HUES6 (cell line): ENCODE measurements around the gene UBP1.
A peak's percentile ranks its signal among the peaks of the same experiment; 100 is the strongest.
"Not testable (repeated sequence)": the region's sequence is repeated elsewhere in the genome, so short reads cannot be mapped to it uniquely, and the experiment has no call there.

Experiments
- H3K27ac ChIP-seq: 2 replicates; pipeline ENCODE4 v1.7.0; 2013; ENCODE audit warnings: low read depth, mild to moderate bottlenecking, low read length, inconsistent platforms
- H3K27me3 ChIP-seq: 2 replicates; pipeline ENCODE4 v1.6.1; 2013; ENCODE audit warnings: low read length; ENCODE audit not compliant: control insufficient read depth, insufficient read depth
- H3K36me3 ChIP-seq: 2 replicates; pipeline ENCODE4 v1.6.1; 2013; ENCODE audit warnings: low read length; ENCODE audit not compliant: control insufficient read depth, insufficient read depth
- H3K4me1 ChIP-seq: 2 replicates; pipeline ENCODE4 v1.6.1; 2013; ENCODE audit warnings: low read length; ENCODE audit not compliant: control insufficient read depth, insufficient read depth
- H3K4me3 ChIP-seq: 2 replicates; pipeline ENCODE4 v1.5.1; 2013; ENCODE audit warnings: low read depth, low read length
- H3K9ac ChIP-seq: one replicate; pipeline ENCODE4 v1.6.1; 2013; ENCODE audit warnings: mild to moderate bottlenecking, low read length
- H3K9me3 ChIP-seq: 2 replicates; pipeline ENCODE4 v1.6.1; 2013; ENCODE audit warnings: low read depth, low read length; ENCODE audit not compliant: control insufficient read depth, insufficient read depth

The UBP1 gene

GRCh38 chr3:33440328-33441224, at the start of gene UBP1:
UBP1 (minus strand) TSS chr3:33440405; CDS start chr3:33439848, 557 bp downstream.
- H3K4me1 ChIP-seq = peaks cover 19% of the 10 kb centered on the region; the same call in 1 of the 2 replicates
- H3K4me3 ChIP-seq = peak within 1 kb of the TSS; percentile 84
- H3K27ac ChIP-seq = peak within 1 kb of the TSS; percentile 97
- H3K27me3 ChIP-seq = no peaks in the 10 kb centered on the region
- no peaks in the 10 kb centered on the region for H3K36me3 ChIP-seq
- peak within 1 kb of the TSS; percentile 96 for H3K9ac ChIP-seq
- H3K9me3 ChIP-seq = no peaks in the 10 kb centered on the region

GRCh38 chr3:33488683-33489082, 48.5 kb upstream of the UBP1 start:
- Histone ChIP-seq H3K27me3 (no peaks in the 10 kb centered on the region), H3K36me3 (no peaks in the 10 kb centered on the region), H3K9ac (no peak overlapping the region), H3K9me3 (peaks cover 7% of the 10 kb centered on the region; the same call in 1 of the 2 replicates), H3K27ac (no peak overlapping the region), H3K4me1 (0 out of 2 replicates have a peak, but pooled peaks cover 5% of the 10 kb centered on the region), H3K4me3 (no peak overlapping the region)

- H3K9me3 ChIP-seq = peaks cover 7% of the 10 kb centered on the region; the same call in 1 of the 2 replicates
Observed at GRCh38 chr3:33488246-33488645, 48.0 kb upstream of the UBP1 start.

GRCh38 chr3:33482111-33482521, 41.9 kb upstream of the UBP1 start:
- Histone ChIP-seq H3K27me3 (no peaks in the 10 kb centered on the region), H3K4me3 (no peak overlapping the region), H3K27ac (no peak overlapping the region), H3K36me3 (no peaks in the 10 kb centered on the region), H3K4me1 (no peaks in the 10 kb centered on the region), H3K9me3 (peaks cover 37% of the 10 kb centered on the region), H3K9ac (no peak overlapping the region)

More at GRCh38 chr3:33488246-33488645, 48.0 kb upstream of the UBP1 start:
- Histone ChIP-seq H3K36me3 (no peaks in the 10 kb centered on the region), H3K4me3 (no peak overlapping the region), H3K9ac (no peak overlapping the region), H3K27me3 (no peaks in the 10 kb centered on the region), H3K27ac (no peak overlapping the region), H3K4me1 (0 out of 2 replicates have a peak, but pooled peaks cover 5% of the 10 kb centered on the region)

GRCh38 chr3:33474896-33475295, 34.7 kb upstream of the UBP1 start:
- H3K9ac ChIP-seq = no peak overlapping the region
- H3K27me3 ChIP-seq = no peaks in the 10 kb centered on the region
- no peaks in the 10 kb centered on the region for H3K36me3 ChIP-seq
- H3K4me1 ChIP-seq = no peaks in the 10 kb centered on the region
- no peak overlapping the region for H3K27ac ChIP-seq
- H3K4me3 ChIP-seq = no peak overlapping the region
- peaks cover 12% of the 10 kb centered on the region for H3K9me3 ChIP-seq

GRCh38 chr3:33473813-33474212, 33.6 kb upstream of the UBP1 start:
- H3K9me3 ChIP-seq = peaks cover 4% of the 10 kb centered on the region; the same call in 1 of the 2 replicates
- no peaks in the 10 kb centered on the region for H3K27me3 ChIP-seq
- no peak overlapping the region for H3K9ac ChIP-seq
- no peaks in the 10 kb centered on the region for H3K4me1 ChIP-seq
- no peak overlapping the region for H3K4me3 ChIP-seq
- H3K36me3 ChIP-seq = no peaks in the 10 kb centered on the region
- no peak overlapping the region for H3K27ac ChIP-seq

- Histone ChIP-seq H3K27me3 (no peaks in the 10 kb centered on the region), H3K9me3 (peaks cover 36% of the 10 kb centered on the region), H3K4me1 (no peaks in the 10 kb centered on the region), H3K9ac (no peak overlapping the region), H3K27ac (peak overlapping the region; percentile 62; the same call in 1 of the 2 replicates), H3K36me3 (peaks cover 9% of the 10 kb centered on the region; the same call in 1 of the 2 replicates), H3K4me3 (no peak overlapping the region; the same call in 1 of the 2 replicates)
Observed at GRCh38 chr3:33467786-33468185, 27.6 kb upstream of the UBP1 start.

- Histone ChIP-seq H3K9ac (no peak overlapping the region), H3K27me3 (no peaks in the 10 kb centered on the region), H3K4me1 (no peaks in the 10 kb centered on the region), H3K9me3 (peaks cover 36% of the 10 kb centered on the region), H3K4me3 (no peak overlapping the region), H3K27ac (no peak overlapping the region), H3K36me3 (0 out of 2 replicates have a peak, but pooled peaks cover 3% of the 10 kb centered on the region)
Observed at GRCh38 chr3:33461097-33461496, 20.9 kb upstream of the UBP1 start.

GRCh38 chr3:33459577-33459976, 19.4 kb upstream of the UBP1 start:
- H3K36me3 ChIP-seq, H3K27ac ChIP-seq, H3K9ac ChIP-seq, H3K4me3 ChIP-seq, H3K4me1 ChIP-seq, H3K27me3 ChIP-seq: not testable (repeated sequence)
- H3K9me3 ChIP-seq = peaks cover 27% of the 10 kb centered on the region

- H3K36me3 ChIP-seq = peaks cover 11% of the 10 kb centered on the region
- H3K27ac ChIP-seq = no peak overlapping the region
- no peak overlapping the region for H3K4me3 ChIP-seq
- H3K27me3 ChIP-seq = no peaks in the 10 kb centered on the region
- H3K4me1 ChIP-seq = no peaks in the 10 kb centered on the region
- H3K9me3 ChIP-seq = peaks cover 29% of the 10 kb centered on the region
- H3K9ac ChIP-seq = no peak overlapping the region
Observed at GRCh38 chr3:33458446-33458845, 18.2 kb upstream of the UBP1 start.

- Histone ChIP-seq H3K4me3 (no peak overlapping the region), H3K36me3 (peaks cover 20% of the 10 kb centered on the region), H3K27me3 (no peaks in the 10 kb centered on the region), H3K4me1 (no peaks in the 10 kb centered on the region), H3K9me3 (peaks cover 33% of the 10 kb centered on the region), H3K27ac (no peak overlapping the region), H3K9ac (no peak overlapping the region)
Observed at GRCh38 chr3:33456756-33457155, 16.6 kb upstream of the UBP1 start.
